SK-N-MC (cell line): Measurements from ENCODE around the gene TXNDC9.
"Not testable (repeated sequence)": the region's sequence is repeated elsewhere in the genome, so short reads cannot be mapped to it uniquely, and the experiment has no call there.

Experiments
- DNase-seq: peaks from one replicate; pipeline ENCODE4 v3.0.0-alpha.2; 2011; ENCODE audit warnings: low read depth, low spot score
- H3K27ac ChIP-seq: fragments of 200-600 bp; sonication (generic); 2 replicates; pipeline ENCODE4 v1.5.1; 2016; ENCODE audit warnings: mixed run types
- H3K36me3 ChIP-seq: fragments of 200-600 bp; sonication (generic); 2 replicates; pipeline ENCODE4 v1.6.1; 2017; ENCODE audit warnings: antibody characterized with exemption, low read length, mixed read lengths; ENCODE audit not compliant: insufficient read depth
- H3K4me3 ChIP-seq: fragments of 200-600 bp; sonication (generic); 2 replicates; pipeline ENCODE4 v1.5.1; 2016
- H3K9ac ChIP-seq: fragments of 200-600 bp; sonication (generic); 2 replicates; pipeline ENCODE4 v1.8.0; 2017; ENCODE audit warnings: mixed run types, mixed read lengths; ENCODE audit not compliant: insufficient read length
- H3K9me3 ChIP-seq: fragments of 200-600 bp; sonication (generic); 2 replicates; pipeline ENCODE4 v1.6.1; 2017; ENCODE audit warnings: low read depth, mild to moderate bottlenecking, antibody characterized with exemption, low read length, moderate library complexity, mixed read lengths
- EZH2 ChIP-seq: fragments of 200-600 bp; sonication (generic); IDR thresholded peaks from one replicate; pipeline ENCODE4 v1.6.1; 2017; ENCODE audit warnings: antibody characterized with exemption
- FOXP2 ChIP-seq: optimal IDR thresholded peaks from 2 replicates; pipeline ENCODE3; 2011; ENCODE audit warnings: mild to moderate bottlenecking, moderate library complexity; ENCODE audit not compliant: insufficient read depth; ENCODE audit errors: extremely low read length, control extremely low read depth
- POLR2AphosphoS5 ChIP-seq: IDR thresholded peaks from 2 replicates; pipeline ENCODE4 v1.6.1; 2012; ENCODE audit warnings: mild to moderate bottlenecking, low read depth, low read length, borderline replicate concordance

TXNDC9 gene

GRCh38 chr2:99338029-99338585 lies 2.0 kb upstream of the TXNDC9 start:
- DNase-seq: no peak
- Histone ChIP-seq H3K9me3 (no peaks in the 10 kb centered on the region), H3K36me3 (peaks cover 3% of the 10 kb centered on the region; the same call in 1 of the 2 replicates), H3K4me3 (peak overlapping the region; percentile 90), H3K9ac (peak overlapping the region; percentile 80), H3K27ac (no peak overlapping the region)
- TF ChIP-seq EZH2 (no peak), FOXP2 (no peak)

GRCh38 chr2:99337113-99338028 lies 1.2 kb upstream of the TXNDC9 start, which contains the start of gene EIF5B:
TSS of gene EIF5B (plus strand) at chr2:99337389. CDS start at chr2:99337555, 166 bp downstream.
- DNase-seq: peak; percentile 63
- Histone ChIP-seq H3K4me3 (peak within 1 kb of the TSS; percentile 90), H3K36me3 (peaks cover 10% of the 10 kb centered on the region), H3K9me3 (no peaks in the 10 kb centered on the region), H3K27ac (peak within 1 kb of the TSS; percentile 85), H3K9ac (peak within 1 kb of the TSS; percentile 90)
- peak; percentile 32 for TF ChIP-seq FOXP2
- TF ChIP-seq EZH2: no peak
- TF ChIP-seq POLR2AphosphoS5: peak; percentile 98

- peak; percentile 48 for DNase-seq
- peak overlapping the region; percentile 80 for H3K9ac ChIP-seq
- H3K27ac ChIP-seq: peak overlapping the region; percentile 85
- no peaks in the 10 kb centered on the region for H3K9me3 ChIP-seq
- TF ChIP-seq EZH2: no peak
- no peak for TF ChIP-seq FOXP2
- no peak for TF ChIP-seq POLR2AphosphoS5
- peaks cover 17% of the 10 kb centered on the region for H3K36me3 ChIP-seq
- H3K4me3 ChIP-seq: peak overlapping the region; percentile 90
Measured at GRCh38 chr2:99336804-99337112, 625 bp upstream of the TXNDC9 start.

- no peak overlapping the region for H3K9ac ChIP-seq
- H3K27ac ChIP-seq: no peak overlapping the region
- DNase-seq: no peak
- no peaks in the 10 kb centered on the region for H3K9me3 ChIP-seq
- no peak overlapping the region for H3K4me3 ChIP-seq
- H3K36me3 ChIP-seq: peaks cover 82% of the 10 kb centered on the region
- TF ChIP-seq POLR2AphosphoS5 (no peak), FOXP2 (no peak), EZH2 (no peak)
Measured at GRCh38 chr2:99325384-99325783, 10.7 kb downstream of the TXNDC9 start.

- not testable (repeated sequence) for H3K9ac ChIP-seq, H3K9me3 ChIP-seq, DNase-seq, H3K27ac ChIP-seq, H3K4me3 ChIP-seq
- H3K36me3 ChIP-seq: peaks cover 53% of the 10 kb centered on the region
Measured at GRCh38 chr2:99317873-99318200, 18.3 kb downstream of the TXNDC9 start.

- Histone ChIP-seq H3K4me3 (no peak overlapping the region), H3K27ac (no peak overlapping the region), H3K36me3 (peaks cover 50% of the 10 kb centered on the region), H3K9me3 (no peaks in the 10 kb centered on the region), H3K9ac (no peak overlapping the region)
- DNase-seq: no peak
- no peak for TF ChIP-seq FOXP2
- no peak for TF ChIP-seq EZH2
- no peak for TF ChIP-seq POLR2AphosphoS5
Measured at GRCh38 chr2:99317161-99317872, 18.8 kb downstream of the TXNDC9 start.

GRCh38 chr2:99301097-99301496 lies 35.0 kb downstream of the TXNDC9 start, which contains the start of gene LYG1:
TSS of gene LYG1 (minus strand) at chr2:99301197. CDS start at chr2:99295670, 5,527 bp downstream.
- H3K9ac ChIP-seq, H3K9me3 ChIP-seq, H3K36me3 ChIP-seq, DNase-seq, H3K27ac ChIP-seq, H3K4me3 ChIP-seq: not testable (repeated sequence)

- no peak overlapping the region for H3K27ac ChIP-seq
- no peaks in the 10 kb centered on the region for H3K36me3 ChIP-seq
- H3K4me3 ChIP-seq: no peak overlapping the region
- no peak for TF ChIP-seq FOXP2
- no peaks in the 10 kb centered on the region for H3K9me3 ChIP-seq
- DNase-seq: no peak
- H3K9ac ChIP-seq: no peak overlapping the region
Measured at GRCh38 chr2:99299580-99299979, 36.6 kb downstream of the TXNDC9 start.
